OCI-LY1 (cell line): Measurements from ENCODE around the gene H1-8.

Source experiments
- H2AFZ ChIP-seq: fragments of 200-600 bp; sonication (generic), shearing (Covaris generic); 2 replicates; pipeline ENCODE4 v1.6.0; 2014; ENCODE audit warnings: antibody characterized with exemption, mild to moderate bottlenecking, low read length
- H3F3A ChIP-seq: fragments of 200-600 bp; sonication (generic), shearing (Covaris generic); 2 replicates; pipeline ENCODE4 v1.6.0; 2014; ENCODE audit warnings: mild to moderate bottlenecking, antibody characterized with exemption, low read length, moderate library complexity; ENCODE audit not compliant: insufficient read depth
- H3K27ac ChIP-seq: fragments of 200-600 bp; sonication (generic); 2 replicates; pipeline ENCODE4 v1.5.1; 2014; ENCODE audit warnings: low read length, mixed run types, mild to moderate bottlenecking, low read depth; ENCODE audit not compliant: poor library complexity, severe bottlenecking
- H3K27me3 ChIP-seq: fragments of 200-600 bp; sonication (generic); 2 replicates; pipeline ENCODE4 v1.6.0; 2014; ENCODE audit warnings: antibody characterized with exemption, mild to moderate bottlenecking, low read length, moderate library complexity; ENCODE audit not compliant: insufficient read depth
- H3K36me3 ChIP-seq: fragments of 200-600 bp; sonication (generic); 2 replicates; pipeline ENCODE4 v1.6.1; 2014; ENCODE audit warnings: mild to moderate bottlenecking, antibody characterized with exemption, low read length, moderate library complexity, mixed read lengths; ENCODE audit not compliant: insufficient read depth
- H3K4me1 ChIP-seq: fragments of 200-600 bp; sonication (generic); 2 replicates; pipeline ENCODE4 v1.5.1; 2014; ENCODE audit warnings: mild to moderate bottlenecking, low read length, moderate library complexity; ENCODE audit not compliant: insufficient read depth, severe bottlenecking
- H3K4me2 ChIP-seq: fragments of 200-600 bp; sonication (generic), shearing (Covaris generic); 2 replicates; pipeline ENCODE4 v1.6.1; 2014; ENCODE audit warnings: low read length
- H3K4me3 ChIP-seq: fragments of 200-600 bp; sonication (generic); 2 replicates; pipeline ENCODE4 v1.5.1; 2014; ENCODE audit warnings: low read length, low read depth, mild to moderate bottlenecking, mixed read lengths; ENCODE audit not compliant: poor library complexity, severe bottlenecking
- H3K79me2 ChIP-seq: fragments of 200-600 bp; shearing (Covaris generic); 2 replicates; pipeline ENCODE4 v1.6.1; 2016; ENCODE audit warnings: mixed run types, low read length, mixed read lengths; ENCODE audit not compliant: insufficient read depth
- H3K9ac ChIP-seq: fragments of 200-600 bp; sonication (generic), shearing (Covaris generic); 2 replicates; pipeline ENCODE4 v1.6.1; 2014; ENCODE audit warnings: mild to moderate bottlenecking, low read length, mixed read lengths
- H3K9me2 ChIP-seq: fragments of 200-600 bp; sonication (generic), shearing (Covaris generic); 2 replicates; pipeline ENCODE4 v1.6.1; 2014; ENCODE audit warnings: low read depth, mild to moderate bottlenecking, low read length, mixed read lengths
- H3K9me3 ChIP-seq: fragments of 200-600 bp; shearing (Covaris generic); 2 replicates; pipeline ENCODE4 v1.6.1; 2014; ENCODE audit warnings: low read length, mixed read lengths
- H4K20me1 ChIP-seq: fragments of 200-600 bp; sonication (generic), shearing (Covaris generic); 2 replicates; pipeline ENCODE4 v1.6.0; 2016; ENCODE audit warnings: mild to moderate bottlenecking, low read length; ENCODE audit not compliant: insufficient read depth
- EZH2 ChIP-seq: fragments of 200-600 bp; sonication (generic), shearing (Covaris generic); IDR thresholded peaks from 2 replicates; pipeline ENCODE4 v1.8.0; 2017; ENCODE audit warnings: borderline replicate concordance, mixed run types, mild to moderate bottlenecking, antibody characterized with exemption, low read length, moderate library complexity, mixed read lengths
- TF ChIP-seq, protein P1 (sequence below): fragments of 200-600 bp; sonication (generic), shearing (Covaris generic); IDR thresholded peaks from 2 replicates; pipeline ENCODE4 v1.5.1; 2017; ENCODE audit warnings: mild to moderate bottlenecking, antibody characterized with exemption, low read length, moderate library complexity, mixed read lengths

Gene H1-8

GRCh38 chr3:129556358-129556695, 13.4 kb downstream of the H1-8 start:
- no peak overlapping the region for H3K9ac ChIP-seq
- H3K9me2 ChIP-seq: no peaks in the 10 kb centered on the region
- peaks cover 16% of the 10 kb centered on the region for H3K4me1 ChIP-seq
- H3K9me3 ChIP-seq: no peaks in the 10 kb centered on the region
- H2AFZ ChIP-seq: no peak overlapping the region
- H4K20me1 ChIP-seq: no peaks in the 10 kb centered on the region
- H3K79me2 ChIP-seq: no peaks in the 10 kb centered on the region
- TF ChIP-seq, protein P1, sequence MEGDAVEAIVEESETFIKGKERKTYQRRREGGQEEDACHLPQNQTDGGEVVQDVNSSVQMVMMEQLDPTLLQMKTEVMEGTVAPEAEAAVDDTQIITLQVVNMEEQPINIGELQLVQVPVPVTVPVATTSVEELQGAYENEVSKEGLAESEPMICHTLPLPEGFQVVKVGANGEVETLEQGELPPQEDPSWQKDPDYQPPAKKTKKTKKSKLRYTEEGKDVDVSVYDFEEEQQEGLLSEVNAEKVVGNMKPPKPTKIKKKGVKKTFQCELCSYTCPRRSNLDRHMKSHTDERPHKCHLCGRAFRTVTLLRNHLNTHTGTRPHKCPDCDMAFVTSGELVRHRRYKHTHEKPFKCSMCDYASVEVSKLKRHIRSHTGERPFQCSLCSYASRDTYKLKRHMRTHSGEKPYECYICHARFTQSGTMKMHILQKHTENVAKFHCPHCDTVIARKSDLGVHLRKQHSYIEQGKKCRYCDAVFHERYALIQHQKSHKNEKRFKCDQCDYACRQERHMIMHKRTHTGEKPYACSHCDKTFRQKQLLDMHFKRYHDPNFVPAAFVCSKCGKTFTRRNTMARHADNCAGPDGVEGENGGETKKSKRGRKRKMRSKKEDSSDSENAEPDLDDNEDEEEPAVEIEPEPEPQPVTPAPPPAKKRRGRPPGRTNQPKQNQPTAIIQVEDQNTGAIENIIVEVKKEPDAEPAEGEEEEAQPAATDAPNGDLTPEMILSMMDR: no peak
- peaks cover 28% of the 10 kb centered on the region for H3K27me3 ChIP-seq
- H3K4me2 ChIP-seq: no peak overlapping the region
- no peak overlapping the region for H3K4me3 ChIP-seq
- no peaks in the 10 kb centered on the region for H3F3A ChIP-seq
- no peak overlapping the region for H3K27ac ChIP-seq
- H3K36me3 ChIP-seq: no peaks in the 10 kb centered on the region

GRCh38 chr3:129556890-129557547, 14.0 kb downstream of the H1-8 start:
- H3K79me2 ChIP-seq: no peaks in the 10 kb centered on the region
- no peak overlapping the region for H3K4me2 ChIP-seq
- H3K4me1 ChIP-seq: peaks cover 16% of the 10 kb centered on the region
- no peaks in the 10 kb centered on the region for H3K9me3 ChIP-seq
- H3K27me3 ChIP-seq: peaks cover 28% of the 10 kb centered on the region
- H4K20me1 ChIP-seq: no peaks in the 10 kb centered on the region
- no peaks in the 10 kb centered on the region for H3K36me3 ChIP-seq
- TF ChIP-seq, protein P1: no peak
- TF ChIP-seq EZH2: no peak
- no peak overlapping the region for H3K4me3 ChIP-seq
- no peak overlapping the region for H3K27ac ChIP-seq
- H3K9ac ChIP-seq: no peak overlapping the region
- H3F3A ChIP-seq: no peaks in the 10 kb centered on the region
- no peak overlapping the region for H2AFZ ChIP-seq
- H3K9me2 ChIP-seq: no peaks in the 10 kb centered on the region

DNA sequence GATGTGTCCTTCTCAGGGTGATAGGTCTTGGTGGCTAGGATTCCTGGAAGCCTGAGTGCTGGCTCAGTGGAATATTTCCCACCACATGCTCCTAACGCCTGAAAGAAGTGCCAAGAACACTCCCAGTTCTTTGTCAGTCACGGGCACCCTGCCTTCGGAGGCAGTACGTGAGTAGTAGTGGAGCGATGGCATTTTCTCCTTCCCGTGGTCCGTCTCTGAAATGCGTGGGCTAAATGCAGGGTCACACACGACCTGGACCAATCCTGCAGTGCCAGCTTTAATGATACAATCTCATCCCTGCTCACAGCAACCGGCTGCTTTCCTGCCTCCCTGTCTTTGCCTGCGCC, 14.5 kb downstream of the H1-8 start:
- no peak overlapping the region for H3K27ac ChIP-seq
- H4K20me1 ChIP-seq: no peaks in the 10 kb centered on the region

More for the DNA sequence above, 14.5 kb downstream of the H1-8 start:
- Histone ChIP-seq H3K9ac (no peak overlapping the region), H3K27me3 (peaks cover 27% of the 10 kb centered on the region), H3F3A (no peaks in the 10 kb centered on the region), H3K4me2 (no peak overlapping the region), H3K9me2 (no peaks in the 10 kb centered on the region), H3K36me3 (no peaks in the 10 kb centered on the region), H3K9me3 (no peaks in the 10 kb centered on the region), H3K4me3 (no peak overlapping the region), H2AFZ (no peak overlapping the region), H3K79me2 (no peaks in the 10 kb centered on the region), H3K4me1 (peaks cover 16% of the 10 kb centered on the region)
- TF ChIP-seq, protein P1: no peak
- TF ChIP-seq EZH2: no peak
